Caco-2 (cell line): ENCODE results near the gene C18orf63. TPM values are rescaled to one million over a fixed set of nuclear protein-coding genes. Genes with fewer than 3 reads are reported as not detected.
A peak's percentile ranks its signal among the peaks of the same experiment; 100 is the strongest.

Experiments used
- Bru-seq: library from RNA; stranded (reverse); fragments of 400-500 nt; gene quantifications from one replicate; lab custom pipeline; 2021; lab: Mats Ljungman, UMichigan
- BruChase-seq, 2 experiments: library from RNA; stranded (reverse); fragments of 400-500 nt; gene quantifications; one replicate each; lab custom pipeline; 2021; lab: Mats Ljungman, UMichigan
- BruUV-seq: library from RNA; stranded (reverse); fragments of 400-500 nt; replicated peaks from 2 replicates; lab custom pipeline; 2021; lab: Mats Ljungman, UMichigan
- CTCF ChIA-PET: fragments of 300-600 bp; sonication (Branson Sonifier 250); formaldehyde crosslinking; loops from one replicate; lab custom pipeline; 2022; ENCODE audit warnings: antibody characterized with exemption; lab: Charles Lee
- POLR2A ChIA-PET: fragments of 300-600 bp; sonication (Branson Sonifier 250); formaldehyde crosslinking; loops from one replicate; lab custom pipeline; 2022; ENCODE audit warnings: antibody characterized with exemption; lab: Charles Lee
- DNase-seq, 2 experiments: peaks; one replicate each; pipeline versions ENCODE4 v3.0.0 to v3.0.0-alpha.2; 2020 to 2022
- H3K27me3 ChIP-seq: replicated peaks from 2 replicates; pipeline ENCODE4 v1.6.0; 2011; ENCODE audit warnings: low read length; ENCODE audit not compliant: control insufficient read depth, insufficient read depth
- H3K36me3 ChIP-seq: 2 replicates; pipeline ENCODE4 v1.5.1; 2011; ENCODE audit warnings: low read length; ENCODE audit not compliant: control insufficient read depth, insufficient read depth
- H3K4me1 ChIP-seq: fragments of 250-450 bp; sonication (Bioruptor Pico); 2 replicates; pipeline ENCODE4 v1.5.1; 2020; ENCODE audit warnings: mild to moderate bottlenecking
- H3K4me3 ChIP-seq: 2 replicates; pipeline ENCODE4 v1.5.1; 2011; ENCODE audit warnings: low read depth, mild to moderate bottlenecking, control low read depth, low read length
- H3K9me3 ChIP-seq: fragments of 250-450 bp; sonication (Bioruptor Pico); 2 replicates; pipeline ENCODE4 v1.5.1; 2020; ENCODE audit warnings: mild to moderate bottlenecking, moderate library complexity
- H3K27ac Mint-ChIP-seq: one replicate; pipeline ENCODE4 v1.8.0; 2022; ENCODE audit warnings: mixed read lengths; ENCODE audit not compliant: unreplicated experiment
- H3K27me3 Mint-ChIP-seq: one replicate; pipeline ENCODE4 v1.8.0; 2022; ENCODE audit warnings: mixed read lengths; ENCODE audit not compliant: insufficient read depth, unreplicated experiment
- H3K36me3 Mint-ChIP-seq: one replicate; pipeline ENCODE4 v1.8.0; 2022; ENCODE audit warnings: mild to moderate bottlenecking, mixed read lengths; ENCODE audit not compliant: insufficient read depth, unreplicated experiment
- H3K4me1 Mint-ChIP-seq: one replicate; pipeline ENCODE4 v1.8.0; 2022; ENCODE audit warnings: low read depth, mixed read lengths; ENCODE audit not compliant: unreplicated experiment
- H3K4me3 Mint-ChIP-seq: one replicate; pipeline ENCODE4 v1.8.0; 2022; ENCODE audit warnings: mild to moderate bottlenecking, moderate library complexity, mixed read lengths; ENCODE audit not compliant: unreplicated experiment
- H3K9me3 Mint-ChIP-seq: one replicate; pipeline ENCODE4 v1.8.0; 2022; ENCODE audit warnings: mixed read lengths; ENCODE audit not compliant: unreplicated experiment
- CTCF ChIP-seq, 2 experiments: fragments of 200-600 bp in 1 of 2; IDR thresholded peaks; 1 replicate in 1 of 2; 2 replicates in 1 of 2; pipeline versions ENCODE4 v1.5.1 to v1.8.0; 2011 to 2022; ENCODE audit warnings: antibody characterized with exemption in 1 of 2, control low read depth in 1 of 2, inconsistent platforms in 1 of 2, low read depth in 1 of 2, low read length in 1 of 2, mild to moderate bottlenecking in 1 of 2, moderate library complexity in 1 of 2; ENCODE audit not compliant: insufficient read depth in 1 of 2, severe bottlenecking in 1 of 2, unreplicated experiment in 1 of 2
- intact Hi-C: fragments of 100-400 bp; cut with micrococcal nuclease; formaldehyde crosslinking; loops from one replicate; pipeline ENCODE4 v1.10.0; 2022; ENCODE audit not compliant: unreplicated experiment
- long read RNA-seq: library from polyadenylated mRNA; stranded (forward); transcript quantifications from one replicate; pipeline ENCODE4 v2.0.0, GENCODE V29; 2022
- total RNA-seq: library from RNA; stranded (reverse); gene quantifications from 2 replicates; pipeline ENCODE4 v1.2.3, GENCODE V29; 2022

C18orf63 gene
- total RNA-seq (0.07 TPM in 1 of 2 replicates, not detected in the other), Bru-seq, nascent RNA (percentile 22 among the genes with signal in this experiment), BruChase-seq, experiment 1, labeled RNA remaining after a 2-hour chase (percentile 25 among the genes with signal in this experiment), BruChase-seq, experiment 2, labeled RNA remaining after a 6-hour chase (percentile 20 among the genes with signal in this experiment)
- long read RNA-seq, result 0 reads

DNA sequence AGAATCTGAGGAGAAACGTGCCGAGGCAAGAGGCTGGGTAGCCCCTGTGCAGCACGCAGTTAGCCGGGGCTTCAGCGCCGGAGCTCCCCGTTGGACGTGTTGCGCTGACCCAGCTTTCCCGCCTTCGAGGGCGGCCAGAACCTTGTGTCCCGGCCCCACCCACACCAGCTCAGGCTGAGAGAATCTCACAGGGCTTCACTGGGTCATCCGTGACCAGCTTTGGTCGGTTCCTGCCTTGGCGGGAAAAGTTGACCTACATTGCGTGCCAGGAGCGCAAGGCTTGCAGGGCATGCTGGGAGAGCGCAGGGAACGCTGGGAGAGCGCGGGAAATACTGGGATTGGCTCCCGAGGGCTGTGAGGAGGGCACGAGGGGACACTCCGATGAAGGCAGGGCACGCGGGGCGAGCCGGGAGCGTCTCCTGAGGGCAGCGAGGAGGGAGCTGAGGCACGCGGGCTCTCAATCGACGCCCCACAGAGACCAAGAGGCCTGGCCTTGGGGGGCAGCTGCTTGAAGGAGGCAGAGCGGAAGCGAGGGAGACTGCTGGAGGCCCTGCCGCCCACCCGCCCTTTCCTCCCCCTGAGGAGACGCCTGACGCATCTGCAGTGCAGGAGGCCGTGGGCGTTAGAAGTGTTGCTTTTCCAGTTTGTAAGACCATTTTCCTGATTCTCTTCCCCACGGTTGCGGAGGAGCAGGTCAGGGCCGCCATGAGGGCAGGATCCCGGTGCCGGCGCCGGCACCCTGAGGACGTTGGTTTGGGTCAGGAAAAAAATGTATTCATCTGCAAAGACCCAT, at the start of gene C18orf63:
C18orf63 (plus strand) TSS at position 376 of the 793 bp plus-strand sequence. CDS start 2,027 bp downstream, outside the sequence.
- no peak for TF ChIP-seq CTCF (IDR thresholded peaks at IDR 0.05; ENCODE audit: insufficient read depth in 1 of 2, low read depth in 1 of 2, low read length in 1 of 2, severe bottlenecking in 1 of 2, unreplicated experiment in 1 of 2)
- intact Hi-C loops, result loop anchor here (2.0 kb wide), 1 partner anchor 15 kb away; no protein-coding TSS in a partner anchor
- Histone ChIP-seq H3K27me3 (no peaks in the 10 kb centered on the region), H3K4me3 (no peak within 1 kb of the TSS), H3K36me3 (no peaks in the 10 kb centered on the region), H3K4me1 (peaks cover 12% of the 10 kb centered on the region), H3K9me3 (no peaks in the 10 kb centered on the region)
- no peak for DNase-seq
- Mint-ChIP-seq H3K27me3 (no peaks in the 10 kb centered on the region), H3K4me3 (no peak within 1 kb of the TSS), H3K27ac (peak within 1 kb of the TSS; percentile 48), H3K9me3 (peaks cover 15% of the 10 kb centered on the region), H3K36me3 (no peaks in the 10 kb centered on the region), H3K4me1 (peaks cover under 1% of the 10 kb centered on the region)
- BruUV-seq, result no TSS peak
- CTCF ChIA-PET, result no interaction called here
- POLR2A ChIA-PET, result no interaction called here

GRCh38 chr18:74266161-74266560, 49.5 kb upstream of the C18orf63 start:
- ChIA-PET POLR2A (no interaction called here), CTCF (no interaction called here)
- Mint-ChIP-seq H3K36me3 (no peaks in the 10 kb centered on the region), H3K4me1 (no peaks in the 10 kb centered on the region), H3K9me3 (no peaks in the 10 kb centered on the region), H3K27me3 (no peaks in the 10 kb centered on the region), H3K4me3 (no peak overlapping the region), H3K27ac (no peak overlapping the region)
- no peaks in the 10 kb centered on the region for H3K4me1 ChIP-seq
- no peak overlapping the region for H3K4me3 ChIP-seq
- no peaks in the 10 kb centered on the region for H3K9me3 ChIP-seq
- no peak for DNase-seq
- H3K27me3 ChIP-seq, result no peaks in the 10 kb centered on the region
- H3K36me3 ChIP-seq, result no peaks in the 10 kb centered on the region
- no TSS peak for BruUV-seq
- no peak for TF ChIP-seq CTCF (IDR thresholded peaks at IDR 0.05; ENCODE audit: insufficient read depth in 1 of 2, low read depth in 1 of 2, low read length in 1 of 2, severe bottlenecking in 1 of 2, unreplicated experiment in 1 of 2)
- intact Hi-C loops, result no loop called here

DNA sequence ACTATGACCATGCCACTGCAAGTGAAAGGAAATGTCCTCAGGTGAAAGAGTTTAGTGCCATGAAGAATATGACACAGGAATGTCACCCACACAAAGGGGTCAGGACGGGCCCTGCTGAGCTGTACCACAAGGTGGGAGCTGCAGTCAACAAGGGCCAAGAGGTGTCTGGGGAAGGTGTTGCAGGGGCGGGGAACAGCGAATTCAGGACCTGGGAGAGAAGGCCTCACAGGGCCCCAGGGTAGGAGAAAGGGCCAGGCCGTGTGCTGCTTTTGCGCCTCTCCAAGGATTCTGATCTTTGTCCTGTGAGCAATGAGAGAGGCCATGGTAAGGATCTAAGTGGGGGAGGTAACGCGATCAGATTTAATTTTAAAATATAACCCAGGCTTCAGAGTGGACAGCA, 47.5 kb upstream of the C18orf63 start:
- no TSS peak for BruUV-seq
- H3K4me1 Mint-ChIP-seq, result no peaks in the 10 kb centered on the region
- H3K27me3 Mint-ChIP-seq, result no peaks in the 10 kb centered on the region
- ChIA-PET CTCF (no interaction called here), POLR2A (no interaction called here)
- no peak overlapping the region for H3K4me3 Mint-ChIP-seq
- no peaks in the 10 kb centered on the region for H3K9me3 Mint-ChIP-seq
- intact Hi-C loops, result no loop called here
- Histone ChIP-seq H3K36me3 (no peaks in the 10 kb centered on the region), H3K9me3 (no peaks in the 10 kb centered on the region), H3K4me3 (no peak overlapping the region), H3K27me3 (no peaks in the 10 kb centered on the region), H3K4me1 (no peaks in the 10 kb centered on the region)
- no peaks in the 10 kb centered on the region for H3K36me3 Mint-ChIP-seq
- H3K27ac Mint-ChIP-seq, result no peak overlapping the region
- no peak for TF ChIP-seq CTCF (IDR thresholded peaks at IDR 0.05; ENCODE audit: insufficient read depth in 1 of 2, low read depth in 1 of 2, low read length in 1 of 2, severe bottlenecking in 1 of 2, unreplicated experiment in 1 of 2)
- DNase-seq, result no peak
